H1 (cell line): ENCODE results near the gene ACAP1. TPM values are rescaled to one million over a fixed set of nuclear protein-coding genes. Genes with fewer than 3 reads are reported as not detected.

Source experiments
- CTCF ChIA-PET: fragments of 300-600 bp; sonication (Branson Sonifier 250); formaldehyde crosslinking; loops from one replicate; lab custom pipeline; 2021; ENCODE audit not compliant: partially characterized antibody; lab: Charles Lee
- POLR2A ChIA-PET: fragments of 300-600 bp; sonication (Branson Sonifier 250); formaldehyde crosslinking; loops from one replicate; lab custom pipeline; 2021; ENCODE audit warnings: inconsistent platforms; ENCODE audit not compliant: partially characterized antibody; lab: Charles Lee
- DNase-seq, 2 experiments: peaks; one replicate each; pipeline versions ENCODE4 v3.0.0 to v3.0.0-alpha.2; 2010 to 2022; ENCODE audit warnings: low spot score in 2 of 2, low read depth in 1 of 2, mixed read lengths in 1 of 2
- FAIRE-seq: peaks from 2 replicates; lab custom pipeline; 2011; peaks lifted over from hg19 to GRCh38; lab: Jason Lieb, UNC
- H2AFZ ChIP-seq: 2 replicates; pipeline ENCODE4 v1.8.1; 2012; ENCODE audit warnings: low read length, inconsistent platforms
- H2AK5ac ChIP-seq: 2 replicates; pipeline ENCODE4 v1.6.1; 2013; ENCODE audit warnings: low read depth, low read length
- H2BK120ac ChIP-seq: replicated peaks from 2 replicates; pipeline ENCODE3; 2013; ENCODE audit warnings: low read depth, low read length, inconsistent platforms
- H2BK12ac ChIP-seq: 2 replicates; pipeline ENCODE4 v1.6.1; 2013; ENCODE audit warnings: low read depth, low read length
- H2BK15ac ChIP-seq: 2 replicates; pipeline ENCODE4 v1.6.1; 2013; ENCODE audit warnings: low read length
- H2BK20ac ChIP-seq: 2 replicates; pipeline ENCODE4 v1.6.1; 2013; ENCODE audit warnings: low read length
- H2BK5ac ChIP-seq: 2 replicates; pipeline ENCODE4 v1.6.1; 2013; ENCODE audit warnings: low read depth, low read length
- H3K14ac ChIP-seq: 2 replicates; pipeline ENCODE4 v1.6.1; 2013; ENCODE audit warnings: inconsistent platforms; ENCODE audit not compliant: insufficient read length
- H3K18ac ChIP-seq: 2 replicates; pipeline ENCODE4 v1.6.1; 2013; ENCODE audit warnings: low read length; ENCODE audit errors: extremely low read depth
- H3K23ac ChIP-seq: 2 replicates; pipeline ENCODE4 v1.6.1; 2013; ENCODE audit warnings: inconsistent platforms; ENCODE audit not compliant: insufficient read length
- H3K23me2 ChIP-seq: 2 replicates; pipeline ENCODE4 v1.6.1; 2013; ENCODE audit warnings: low read depth, low read length
- H3K27ac ChIP-seq: 2 replicates; pipeline ENCODE4 v1.6.1; 2011; ENCODE audit warnings: low read depth, low read length, inconsistent platforms
- H3K27me3 ChIP-seq, 4 experiments: replicated peaks in 1 of 4; 1 replicate in 1 of 4; 2 replicates in 3 of 4; pipeline versions ENCODE4 v1.6.1 to v1.8.1; 2011 to 2013; ENCODE audit warnings: low read length in 3 of 4, mild to moderate bottlenecking in 3 of 4, inconsistent platforms in 2 of 4, mixed read lengths in 2 of 4, moderate library complexity in 1 of 4; ENCODE audit not compliant: control insufficient read depth in 3 of 4, insufficient read depth in 3 of 4; ENCODE audit errors: extremely low read depth in 1 of 4
- H3K36me3 ChIP-seq, 4 experiments: 2 replicates each; pipeline versions ENCODE4 v1.6.1 to v1.8.1; 2011 to 2013; ENCODE audit warnings: mild to moderate bottlenecking in 4 of 4, low read length in 3 of 4, moderate library complexity in 2 of 4, control low read depth in 1 of 4, inconsistent platforms in 1 of 4; ENCODE audit not compliant: insufficient read depth in 4 of 4, control insufficient read depth in 2 of 4
- H3K4ac ChIP-seq: replicated peaks from 2 replicates; pipeline ENCODE3; 2013; ENCODE audit warnings: low read length, low read depth, mixed read lengths, inconsistent platforms; ENCODE audit not compliant: insufficient read length
- H3K4me1 ChIP-seq, 4 experiments: replicated peaks in 1 of 4; 1 replicate in 1 of 4; 2 replicates in 3 of 4; pipeline versions ENCODE4 v1.6.1 to v1.8.1; 2011 to 2013; ENCODE audit warnings: low read length in 3 of 4, inconsistent platforms in 2 of 4, mixed read lengths in 1 of 4; ENCODE audit not compliant: insufficient read depth in 4 of 4, control insufficient read depth in 3 of 4
- H3K4me2 ChIP-seq, 2 experiments: 2 replicates each; pipeline versions ENCODE4 v1.6.1 to v1.8.1; 2011 to 2013; ENCODE audit warnings: low read depth in 2 of 2, low read length in 2 of 2, control low read depth in 1 of 2, inconsistent platforms in 1 of 2, mild to moderate bottlenecking in 1 of 2; ENCODE audit not compliant: insufficient read depth in 1 of 2
- H3K4me3 ChIP-seq, 4 experiments: fragments of 200-600, 300-600 bp in 1 of 4; sonication (generic), shearing (Covaris generic), sonication (Bioruptor Twin) in 1 of 4; 2 replicates each; pipeline versions ENCODE4 v1.5.1 to v1.8.1; 2011 to 2016; ENCODE audit warnings: low read length in 4 of 4, low read depth in 3 of 4, control low read depth in 2 of 4, inconsistent platforms in 2 of 4, mild to moderate bottlenecking in 2 of 4, mixed read lengths in 1 of 4, moderate library complexity in 1 of 4; ENCODE audit not compliant: insufficient read depth in 2 of 4; ENCODE audit errors: extremely low read depth in 1 of 4
- H3K56ac ChIP-seq: replicated peaks from 2 replicates; pipeline ENCODE3; 2013; ENCODE audit warnings: low read depth, mild to moderate bottlenecking, mixed read lengths, low read length, inconsistent platforms; ENCODE audit not compliant: insufficient read length
- H3K79me1 ChIP-seq: 2 replicates; pipeline ENCODE4 v1.6.1; 2013; ENCODE audit warnings: low read depth, low read length, control low read depth
- H3K79me2 ChIP-seq, 2 experiments: 2 replicates each; pipeline versions ENCODE4 v1.6.1 to v1.8.1; 2012 to 2013; ENCODE audit warnings: low read length in 2 of 2, mild to moderate bottlenecking in 2 of 2, inconsistent platforms in 1 of 2; ENCODE audit not compliant: insufficient read depth in 2 of 2, control insufficient read depth in 1 of 2
- H3K9ac ChIP-seq, 4 experiments: replicated peaks in 1 of 4; 1 replicate in 1 of 4; 2 replicates in 3 of 4; pipeline versions ENCODE4 v1.6.1 to v1.8.1; 2011 to 2013; ENCODE audit warnings: low read depth in 3 of 4, low read length in 3 of 4, control low read depth in 2 of 4, mild to moderate bottlenecking in 2 of 4, moderate library complexity in 2 of 4, inconsistent platforms in 1 of 4; ENCODE audit errors: extremely low read depth in 1 of 4
- H3K9me3 ChIP-seq, 2 experiments: 2 replicates each; pipeline versions ENCODE4 v1.6.1 to v1.8.1; 2012 to 2013; ENCODE audit warnings: mild to moderate bottlenecking in 2 of 2, moderate library complexity in 2 of 2, control low read depth in 1 of 2, inconsistent platforms in 1 of 2, low read depth in 1 of 2, low read length in 1 of 2, mixed read lengths in 1 of 2; ENCODE audit not compliant: insufficient read depth in 2 of 2
- H4K20me1 ChIP-seq, 2 experiments: replicated peaks in 1 of 2; 2 replicates each; pipeline versions ENCODE3 to v1.8.1; 2011 to 2013; ENCODE audit warnings: inconsistent platforms in 2 of 2, low read length in 2 of 2, mild to moderate bottlenecking in 1 of 2; ENCODE audit not compliant: insufficient read depth in 2 of 2, control insufficient read depth in 1 of 2
- H4K5ac ChIP-seq: 2 replicates; pipeline ENCODE4 v1.6.1; 2013; ENCODE audit warnings: low read length, low read depth, mixed read lengths, inconsistent platforms; ENCODE audit not compliant: insufficient read length
- H4K8ac ChIP-seq: 2 replicates; pipeline ENCODE4 v1.8.0; 2013; ENCODE audit warnings: mild to moderate bottlenecking, moderate library complexity, low read length, inconsistent platforms; ENCODE audit not compliant: insufficient read depth; ENCODE audit errors: extremely low read depth
- H4K91ac ChIP-seq: replicated peaks from 2 replicates; pipeline ENCODE3; 2013; ENCODE audit warnings: low read length, mixed read lengths, inconsistent platforms; ENCODE audit not compliant: insufficient read length
- JUN ChIP-seq: IDR thresholded peaks from 2 replicates; pipeline ENCODE4 v1.6.1; 2011; ENCODE audit warnings: low read depth, mild to moderate bottlenecking, improper control_type of control experiment, low read length
- POLR2A ChIP-seq, 2 experiments: IDR thresholded peaks; 1 replicate in 1 of 2; 2 replicates in 1 of 2; pipeline ENCODE4 v1.6.1; 2011; ENCODE audit warnings: low read depth in 2 of 2, low read length in 2 of 2, mild to moderate bottlenecking in 2 of 2; ENCODE audit errors: control extremely low read depth in 1 of 2
- TAF7 ChIP-seq: optimal IDR thresholded peaks from 2 replicates; pipeline ENCODE3; 2011; ENCODE audit warnings: low read depth, mild to moderate bottlenecking, inconsistent platforms, low read length, moderate library complexity, borderline replicate concordance
- WGBS, 2 experiments: shearing (Covaris generic) in 1 of 2; methylation state at CpG; one replicate each; pipeline versions ENCODE4 v1.1.6 to v1.1.7; 2013 to 2015; ENCODE audit warnings: low lambda C conversion rate in 2 of 2, mixed read lengths in 2 of 2, inconsistent platforms in 1 of 2, low coverage in 1 of 2, missing lambda C conversion rate in 1 of 2; ENCODE audit not compliant: insufficient replicate concordance in 2 of 2, insufficient coverage in 1 of 2, insufficient read length in 1 of 2; ENCODE audit errors: extremely low coverage in 1 of 2, missing lambda C conversion rate in 1 of 2; 5-methylcytosine and 5-hydroxymethylcytosine counted together
- polyA plus RNA-seq, 7 experiments: library from polyadenylated mRNA; depleted of rRNA in 3 of 7; stranded (reverse) in 5 of 7; unstranded in 2 of 7; fragments of >200 nt in 5 of 7; fragments of 200-250 nt in 2 of 7; gene quantifications; 1 replicate in 5 of 7; 2 replicates in 1 of 7; 4 replicates in 1 of 7; pipeline versions ENCODE4 v1.2.1 to v1.2.3, GENCODE V29; 2011 to 2013; ENCODE audit warnings: missing spikeins in 2 of 7, mixed read lengths in 2 of 7
- total RNA-seq: library from RNA; stranded (reverse); fragmentation: NEBNext Ultra II Directional; extraction: Animal tissue kit (Norgen Biotek cat#: 25700); gene quantifications from 2 replicates; pipeline ENCODE4 v1.2.1, GENCODE V29; 2021

Gene ACAP1
- total and polyA plus RNA-seq, 2 of the 8 experiments (the other 6 are each of a cell fraction or from before 2014, with no cell fraction given): 11.9 to 45.1 TPM

- H2BK5ac ChIP-seq: no peak overlapping the region
- FAIRE-seq (no peak), DNase-seq (no peak)
- no peak overlapping the region for H4K5ac ChIP-seq
- no peak for TF ChIP-seq TAF7
- TF ChIP-seq JUN: no peak
- no peak for TF ChIP-seq POLR2A (IDR thresholded peaks at IDR 0.05; ENCODE audit: control extremely low read depth in 1 of 2, low read depth in 2 of 2, low read length in 2 of 2)
- H3K14ac ChIP-seq: no peak overlapping the region
- peaks cover 7% of the 10 kb centered on the region; the same call in 1 of the 2 replicates for H3K23me2 ChIP-seq
- peaks cover 0 to 7% of the 10 kb centered on the region in 2 experiments; a peak in 1 of 4 replicates for H3K9me3 ChIP-seq
- H4K8ac ChIP-seq: no peak overlapping the region
- no peak overlapping the region for H3K23ac ChIP-seq
- peaks cover 0 to 8% of the 10 kb centered on the region in 2 experiments for H4K20me1 ChIP-seq
- H3K9ac ChIP-seq: no peak overlapping the region
- no peak overlapping the region for H3K4ac ChIP-seq
- H4K91ac ChIP-seq: no peak overlapping the region
- no peak overlapping the region for H3K4me3 ChIP-seq
- H3K27ac ChIP-seq: no peak overlapping the region
- no peak overlapping the region for H2BK120ac ChIP-seq
- peaks cover 0 to 39% (median 29%) of the 10 kb centered on the region in 4 experiments; a peak in 6 of 7 replicates for H3K27me3 ChIP-seq
- H2BK15ac ChIP-seq: no peak overlapping the region
- ChIA-PET POLR2A (no interaction called here), CTCF (no interaction called here)
- no peak overlapping the region for H2BK12ac ChIP-seq
- H3K36me3 ChIP-seq: no peaks in the 10 kb centered on the region
- no peaks in the 10 kb centered on the region for H3K79me2 ChIP-seq
- no peak overlapping the region for H2AK5ac ChIP-seq
- H3K4me1 ChIP-seq: peaks cover 0 to 13% (median 6%) of the 10 kb centered on the region in 4 experiments; a peak in 6 of 7 replicates
- no peak overlapping the region for H2BK20ac ChIP-seq
- WGBS, 2 experiments: 95% methylated on average over 3 of the region's 3 CpGs; no CpG with 5 or more reads in 1 of the 2 experiments
- no peak overlapping the region for H2AFZ ChIP-seq
- no peak overlapping the region for H3K18ac ChIP-seq
- H3K56ac ChIP-seq: no peak overlapping the region
- H3K4me2 ChIP-seq: no peak overlapping the region
- peaks cover 3% of the 10 kb centered on the region; the same call in 1 of the 2 replicates for H3K79me1 ChIP-seq
These were observed 42.8 kb downstream of the ACAP1 start for GRCh38 chr17:7379134-7379533.
